Nephron progenitor cell (in vitro differentiated cells): Measurements from ENCODE around the gene FAM120A.

ENCODE experiments used
- DNase-seq: peaks from one replicate; pipeline ENCODE4 v3.0.0; 2021
- H3K27ac Mint-ChIP-seq: 2 replicates; pipeline ENCODE4 v1.8.0; 2021; ENCODE audit warnings: mild to moderate bottlenecking, moderate library complexity, mixed read lengths
- H3K27me3 Mint-ChIP-seq: 2 replicates; pipeline ENCODE4 v1.8.0; 2021; ENCODE audit warnings: mild to moderate bottlenecking, low read depth, mixed read lengths; ENCODE audit not compliant: poor library complexity
- H3K36me3 Mint-ChIP-seq: 2 replicates; pipeline ENCODE4 v1.8.0; 2021; ENCODE audit warnings: low read depth, mixed read lengths
- H3K4me1 Mint-ChIP-seq: 2 replicates; pipeline ENCODE4 v1.8.0; 2021; ENCODE audit warnings: mixed read lengths
- H3K4me3 Mint-ChIP-seq: 2 replicates; pipeline ENCODE4 v1.8.0; 2021; ENCODE audit warnings: mild to moderate bottlenecking, moderate library complexity, mixed read lengths
- H3K9me3 Mint-ChIP-seq: 2 replicates; pipeline ENCODE4 v1.8.0; 2021; ENCODE audit warnings: mild to moderate bottlenecking, moderate library complexity, mixed read lengths
- CTCF ChIP-seq: fragments of 200-600 bp; sonication (generic); IDR thresholded peaks from 2 replicates; pipeline ENCODE4 v1.5.0; 2021; ENCODE audit warnings: antibody characterized with exemption

The FAM120A gene

GRCh38 chr9:93614830-93615468, 163.5 kb downstream of the FAM120A start:
- Mint-ChIP-seq H3K4me3 (no peak overlapping the region), H3K9me3 (peaks cover 11% of the 10 kb centered on the region), H3K4me1 (peaks cover 13% of the 10 kb centered on the region), H3K27me3 (peaks cover 5% of the 10 kb centered on the region), H3K36me3 (peaks cover 14% of the 10 kb centered on the region), H3K27ac (no peak overlapping the region)
- no peak for TF ChIP-seq CTCF
- no peak for DNase-seq
